Nephron (organoid): Measurements from ENCODE around the gene XPNPEP3.
"Not testable (repeated sequence)": the region's sequence is repeated elsewhere in the genome, so short reads cannot be mapped to it uniquely, and the experiment has no call there.

Source experiments
- H3K27ac Mint-ChIP-seq, 3 experiments: 2 replicates each; pipeline ENCODE4 v1.8.0; 2020; ENCODE audit warnings: mixed read lengths in 3 of 3, mild to moderate bottlenecking in 2 of 3, moderate library complexity in 1 of 3
- H3K27me3 Mint-ChIP-seq: 2 replicates; pipeline ENCODE4 v1.8.0; 2021; ENCODE audit warnings: low read depth, mild to moderate bottlenecking, moderate library complexity, mixed read lengths
- H3K36me3 Mint-ChIP-seq: 2 replicates; pipeline ENCODE4 v1.8.0; 2020; ENCODE audit warnings: low read depth, mixed read lengths
- H3K4me1 Mint-ChIP-seq: 2 replicates; pipeline ENCODE4 v1.8.0; 2020; ENCODE audit warnings: mixed read lengths
- H3K4me3 Mint-ChIP-seq, 3 experiments: 2 replicates each; pipeline ENCODE4 v1.8.0; 2020; ENCODE audit warnings: mild to moderate bottlenecking in 3 of 3, mixed read lengths in 3 of 3, moderate library complexity in 2 of 3
- H3K9me3 Mint-ChIP-seq: 2 replicates; pipeline ENCODE4 v1.8.0; 2020; ENCODE audit warnings: mixed read lengths
- TF ChIP-seq, protein P1 (sequence below), 3 experiments: fragments of 200-600 bp; sonication (generic); IDR thresholded peaks; one replicate each; pipeline ENCODE4 v1.5.0; 2021; ENCODE audit warnings: antibody characterized with exemption in 3 of 3; ENCODE audit not compliant: unreplicated experiment in 3 of 3

The XPNPEP3 gene

DNA sequence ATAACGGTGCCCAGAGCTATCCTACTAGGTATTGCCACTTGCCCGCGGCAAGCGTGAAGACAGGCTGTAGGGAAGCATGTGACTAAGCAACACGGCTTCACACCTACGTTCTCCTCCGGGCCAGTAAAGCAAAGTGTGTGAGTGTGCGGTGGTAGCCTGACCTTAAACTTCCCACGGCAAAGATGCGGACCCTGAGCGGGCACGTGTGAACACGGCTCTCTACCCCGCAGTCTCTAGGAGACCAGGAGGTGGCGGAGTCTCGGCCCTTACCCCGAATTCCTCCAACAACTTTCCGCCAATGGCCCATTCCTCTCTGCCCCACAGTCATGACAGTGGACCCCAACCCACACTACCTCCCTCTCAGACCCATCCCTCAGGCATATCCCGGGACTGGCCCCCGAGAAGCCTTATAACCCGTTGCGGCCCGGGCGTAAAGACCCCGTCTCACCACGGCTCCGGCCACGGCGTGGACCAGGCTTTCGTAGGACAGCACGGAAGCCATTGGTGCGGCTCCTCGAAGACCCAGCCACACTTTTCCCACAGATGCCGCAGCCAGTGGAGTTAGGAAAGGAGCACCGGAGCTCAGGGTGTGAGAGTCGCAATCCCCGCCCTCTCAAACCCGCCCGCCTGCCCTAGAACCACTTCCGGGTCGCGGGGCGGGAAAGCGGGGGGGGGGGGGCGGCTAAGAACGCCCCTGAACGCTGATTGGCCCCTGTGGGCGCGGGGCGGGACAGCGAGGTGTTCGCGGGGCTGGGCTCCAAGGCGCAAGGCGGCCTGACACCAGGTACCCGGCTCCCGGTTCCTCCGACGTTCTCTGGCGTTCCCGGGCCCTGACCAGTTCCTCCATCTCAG, 38.0 kb upstream of the XPNPEP3 start, which contains the start of gene SLC25A17:
Gene SLC25A17 (minus strand): TSS at position 600 of the 852 bp plus-strand sequence. CDS start 98 bp downstream, at position 502.
- Mint-ChIP-seq H3K27ac (peak within 1 kb of the TSS; percentile 84 to 96 (median 95)), H3K27me3 (no peaks in the 10 kb centered on the region), H3K4me3 (peak within 1 kb of the TSS; percentile 91 to 99 (median 92))

DNA sequence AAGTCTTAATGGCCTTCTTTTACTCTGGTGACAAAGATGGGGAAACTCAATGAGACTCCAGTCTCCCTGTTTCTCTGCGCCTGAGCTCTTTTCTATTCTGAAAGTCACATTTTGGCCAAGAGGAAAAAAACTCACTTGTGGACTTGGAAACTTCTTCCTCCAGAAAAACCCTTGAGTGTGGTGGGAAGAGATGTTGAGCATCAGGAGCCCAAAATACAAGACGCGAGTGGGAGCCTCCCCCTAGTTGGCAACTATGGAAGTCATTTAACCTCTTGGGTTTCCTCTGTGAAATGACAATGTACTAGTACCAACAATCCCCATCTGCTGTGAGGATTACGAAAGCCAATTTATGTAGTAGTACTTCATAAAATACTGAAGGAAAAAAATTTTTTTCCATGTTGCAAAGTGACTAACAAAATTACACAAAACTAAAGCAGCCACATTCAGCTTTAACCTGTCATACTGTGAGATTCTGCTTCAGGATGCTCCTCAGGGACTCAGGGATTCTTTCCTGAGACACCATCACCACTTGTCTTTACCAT, 37.3 kb upstream of the XPNPEP3 start:
- no peaks in the 10 kb centered on the region for H3K27me3 Mint-ChIP-seq
- H3K9me3 Mint-ChIP-seq = no peaks in the 10 kb centered on the region
- TF ChIP-seq, protein P1, sequence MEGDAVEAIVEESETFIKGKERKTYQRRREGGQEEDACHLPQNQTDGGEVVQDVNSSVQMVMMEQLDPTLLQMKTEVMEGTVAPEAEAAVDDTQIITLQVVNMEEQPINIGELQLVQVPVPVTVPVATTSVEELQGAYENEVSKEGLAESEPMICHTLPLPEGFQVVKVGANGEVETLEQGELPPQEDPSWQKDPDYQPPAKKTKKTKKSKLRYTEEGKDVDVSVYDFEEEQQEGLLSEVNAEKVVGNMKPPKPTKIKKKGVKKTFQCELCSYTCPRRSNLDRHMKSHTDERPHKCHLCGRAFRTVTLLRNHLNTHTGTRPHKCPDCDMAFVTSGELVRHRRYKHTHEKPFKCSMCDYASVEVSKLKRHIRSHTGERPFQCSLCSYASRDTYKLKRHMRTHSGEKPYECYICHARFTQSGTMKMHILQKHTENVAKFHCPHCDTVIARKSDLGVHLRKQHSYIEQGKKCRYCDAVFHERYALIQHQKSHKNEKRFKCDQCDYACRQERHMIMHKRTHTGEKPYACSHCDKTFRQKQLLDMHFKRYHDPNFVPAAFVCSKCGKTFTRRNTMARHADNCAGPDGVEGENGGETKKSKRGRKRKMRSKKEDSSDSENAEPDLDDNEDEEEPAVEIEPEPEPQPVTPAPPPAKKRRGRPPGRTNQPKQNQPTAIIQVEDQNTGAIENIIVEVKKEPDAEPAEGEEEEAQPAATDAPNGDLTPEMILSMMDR (IDR thresholded peaks at IDR 0.05; ENCODE audit: unreplicated experiment in 3 of 3) = no peak
- H3K4me1 Mint-ChIP-seq = peaks cover 21% of the 10 kb centered on the region
- peaks cover 30% of the 10 kb centered on the region for H3K36me3 Mint-ChIP-seq
- H3K27ac Mint-ChIP-seq = peak overlapping the region; percentile 78 to 87 (median 84)
- peak overlapping the region; percentile 91 to 99 (median 92) for H3K4me3 Mint-ChIP-seq

More for the DNA sequence above, 38.0 kb upstream of the XPNPEP3 start, which contains the start of gene SLC25A17:
- TF ChIP-seq, protein P1 (IDR thresholded peaks at IDR 0.05; ENCODE audit: unreplicated experiment in 3 of 3) = peak; percentile 28 to 43 (median 31)
- no peaks in the 10 kb centered on the region for H3K9me3 Mint-ChIP-seq
- H3K4me1 Mint-ChIP-seq = peaks cover 26% of the 10 kb centered on the region
- peaks cover 26% of the 10 kb centered on the region for H3K36me3 Mint-ChIP-seq

GRCh38 chr22:40823426-40823825, 33.5 kb upstream of the XPNPEP3 start:
- H3K4me3 Mint-ChIP-seq = no peak overlapping the region
- H3K9me3 Mint-ChIP-seq = no peaks in the 10 kb centered on the region
- H3K4me1 Mint-ChIP-seq = peaks cover 6% of the 10 kb centered on the region
- no peak overlapping the region for H3K27ac Mint-ChIP-seq
- H3K27me3 Mint-ChIP-seq = no peaks in the 10 kb centered on the region
- TF ChIP-seq, protein P1 (IDR thresholded peaks at IDR 0.05; ENCODE audit: unreplicated experiment in 3 of 3) = no peak
- H3K36me3 Mint-ChIP-seq = peaks cover 43% of the 10 kb centered on the region

- not testable (repeated sequence) for H3K27me3 Mint-ChIP-seq, H3K27ac Mint-ChIP-seq, H3K9me3 Mint-ChIP-seq, H3K4me3 Mint-ChIP-seq, H3K4me1 Mint-ChIP-seq
- peaks cover 66% of the 10 kb centered on the region for H3K36me3 Mint-ChIP-seq
Measured at GRCh38 chr22:40826292-40826691, 30.7 kb upstream of the XPNPEP3 start.

DNA sequence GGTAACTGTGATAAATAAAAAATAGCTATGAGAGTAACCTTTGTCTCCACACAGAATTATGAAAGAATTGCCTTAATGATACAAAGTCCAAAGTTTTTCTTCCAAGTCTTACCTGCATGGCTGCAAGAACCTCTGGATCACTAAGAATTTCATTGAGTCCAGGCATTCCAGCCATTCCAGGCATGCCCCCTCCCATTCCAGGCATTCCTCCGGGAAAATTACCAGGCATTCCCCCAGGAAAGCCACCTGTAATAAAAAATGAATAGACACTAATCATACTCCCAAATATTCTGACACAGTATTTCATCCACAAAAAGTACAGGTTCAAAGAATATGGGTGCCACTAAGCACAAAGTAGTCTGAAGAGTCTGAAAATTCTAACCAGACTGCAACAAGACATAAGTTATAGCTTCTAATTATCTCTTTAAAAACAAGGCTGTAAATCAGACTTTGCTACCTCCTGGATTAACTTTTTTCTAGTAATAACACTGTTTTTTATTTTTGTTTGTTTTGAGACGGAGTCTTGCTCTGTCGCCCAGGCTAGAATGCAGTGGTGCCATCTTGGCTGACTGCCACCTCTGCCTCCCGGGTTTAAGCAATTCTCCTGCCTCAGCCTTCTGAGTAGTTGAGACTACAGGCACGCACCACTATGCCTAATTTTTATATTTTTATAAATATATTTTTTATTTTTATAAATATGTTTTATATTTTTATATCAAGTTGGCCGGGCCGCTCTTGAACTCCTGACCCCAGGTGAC, 29.8 kb upstream of the XPNPEP3 start:
- TF ChIP-seq, protein P1 (IDR thresholded peaks at IDR 0.05; ENCODE audit: unreplicated experiment in 3 of 3) = no peak
- Mint-ChIP-seq H3K9me3 (no peaks in the 10 kb centered on the region), H3K36me3 (peaks cover 70% of the 10 kb centered on the region), H3K4me3 (no peak overlapping the region), H3K27ac (peak overlapping the region in 1 of 3 experiments; percentile 82), H3K27me3 (no peaks in the 10 kb centered on the region), H3K4me1 (no peaks in the 10 kb centered on the region)

DNA sequence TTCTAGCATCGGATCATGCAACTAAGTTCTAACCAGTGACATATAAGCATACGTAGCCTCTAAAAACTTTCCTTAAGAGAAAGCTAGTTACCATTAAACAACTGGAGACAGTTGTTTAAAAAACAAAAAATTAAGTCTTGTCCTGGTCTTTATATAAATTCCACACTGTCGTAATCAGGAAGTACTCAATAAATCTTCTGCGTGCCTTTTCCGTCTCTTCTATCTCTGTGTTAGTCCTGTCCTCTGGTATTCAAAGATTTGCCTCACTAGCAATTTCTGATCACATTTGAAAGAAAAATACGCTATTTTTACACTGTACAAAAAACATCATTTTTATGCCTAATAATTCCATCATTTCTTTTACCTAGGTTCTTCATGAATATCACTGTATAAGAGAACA, 27.8 kb upstream of the XPNPEP3 start:
- H3K4me3 Mint-ChIP-seq = no peak overlapping the region
- H3K27ac Mint-ChIP-seq = peak overlapping the region in 1 of 3 experiments; percentile 72
- TF ChIP-seq, protein P1 (IDR thresholded peaks at IDR 0.05; ENCODE audit: unreplicated experiment in 3 of 3) = no peak
- H3K4me1 Mint-ChIP-seq = no peaks in the 10 kb centered on the region
- H3K9me3 Mint-ChIP-seq = no peaks in the 10 kb centered on the region
- H3K27me3 Mint-ChIP-seq = no peaks in the 10 kb centered on the region
- H3K36me3 Mint-ChIP-seq = peaks cover 70% of the 10 kb centered on the region
